GM19239 (cell line): ENCODE data around the gene EPB41L4A.
"Not testable (repeated sequence)": the region's sequence is repeated elsewhere in the genome, so short reads cannot be mapped to it uniquely, and the experiment has no call there.

Experiments used
- DNase-seq: peaks from one replicate; pipeline ENCODE4 v3.0.0; 2011; ENCODE audit warnings: low spot score; ENCODE audit not compliant: insufficient read length
- FAIRE-seq: peaks from 2 replicates; lab custom pipeline; 2011; peaks lifted over from hg19 to GRCh38; lab: Jason Lieb, UNC

EPB41L4A gene

GRCh38 chr5:112360740-112361139 lies 58.3 kb downstream of the EPB41L4A start:
- not testable (repeated sequence) for DNase-seq, FAIRE-seq

- DNase-seq (no peak), FAIRE-seq (no peak)
Measured at GRCh38 chr5:112356178-112356956, 62.7 kb downstream of the EPB41L4A start.

GRCh38 chr5:112355058-112355685 lies 63.9 kb downstream of the EPB41L4A start:
- FAIRE-seq (no peak), DNase-seq (no peak)

- DNase-seq (no peak), FAIRE-seq (no peak)
Measured at GRCh38 chr5:112353678-112354077, 65.4 kb downstream of the EPB41L4A start.

- no peak for FAIRE-seq
- no peak for DNase-seq
Measured at GRCh38 chr5:112351225-112351624, 67.9 kb downstream of the EPB41L4A start.

GRCh38 chr5:112350626-112351025 lies 68.5 kb downstream of the EPB41L4A start:
- DNase-seq (no peak), FAIRE-seq (no peak)

GRCh38 chr5:112349371-112349770 lies 69.7 kb downstream of the EPB41L4A start:
- FAIRE-seq: no peak
- DNase-seq: no peak

- no peak for FAIRE-seq
- DNase-seq: no peak
Measured at GRCh38 chr5:112348915-112349314, 70.2 kb downstream of the EPB41L4A start.

GRCh38 chr5:112348387-112348786 lies 70.7 kb downstream of the EPB41L4A start:
- no peak for DNase-seq
- peak; percentile 35 for FAIRE-seq

- peak; percentile 47 for FAIRE-seq
- DNase-seq: no peak
Measured at GRCh38 chr5:112346411-112347044, 72.5 kb downstream of the EPB41L4A start.

GRCh38 chr5:112344540-112344939 lies 74.5 kb downstream of the EPB41L4A start:
- DNase-seq (no peak), FAIRE-seq (no peak)

GRCh38 chr5:112342389-112342788 lies 76.7 kb downstream of the EPB41L4A start:
- FAIRE-seq (no peak), DNase-seq (no peak)

- DNase-seq (no peak), FAIRE-seq (no peak)
Measured at GRCh38 chr5:112339761-112340160, 79.3 kb downstream of the EPB41L4A start.

GRCh38 chr5:112338681-112339337 lies 80.3 kb downstream of the EPB41L4A start:
- no peak for DNase-seq
- no peak for FAIRE-seq

- FAIRE-seq: no peak
- no peak for DNase-seq
Measured at GRCh38 chr5:112333331-112333781, 85.7 kb downstream of the EPB41L4A start.

- FAIRE-seq (no peak), DNase-seq (no peak)
Measured at GRCh38 chr5:112331892-112332291, 87.2 kb downstream of the EPB41L4A start.

- peak; percentile 14 for FAIRE-seq
- DNase-seq: peak; percentile 20
Measured at GRCh38 chr5:112329419-112330090, 89.5 kb downstream of the EPB41L4A start.

- DNase-seq (no peak), FAIRE-seq (no peak)
Measured at GRCh38 chr5:112323166-112323565, 95.9 kb downstream of the EPB41L4A start.

- no peak for FAIRE-seq
Measured at GRCh38 chr5:112320408-112320807, 98.7 kb downstream of the EPB41L4A start.

GRCh38 chr5:112318346-112318745 lies 100.7 kb downstream of the EPB41L4A start:
- FAIRE-seq: no peak
- DNase-seq: no peak

More at GRCh38 chr5:112320408-112320807, 98.7 kb downstream of the EPB41L4A start:
- no peak for DNase-seq
